Measurements from ENCODE around the gene RAB11FIP3. TPM values are rescaled to one million over a fixed set of nuclear protein-coding genes. Genes with fewer than 3 reads are reported as not detected.
A peak's percentile ranks its signal among the peaks of the same experiment; 100 is the strongest.
"Not testable (repeated sequence)": the region's sequence is repeated elsewhere in the genome, so short reads cannot be mapped to it uniquely, and the experiment has no call there.

RAB11FIP3 gene
- total RNA-seq, 1 donor from 2014 or later: 44.1 TPM

- ATAC-seq: no peak
- no peaks in the 10 kb centered on the region for H3K4me1 ChIP-seq
- no peak overlapping the region for H3K4me3 ChIP-seq
- H3K27ac ChIP-seq: no peak overlapping the region
- H3K27me3 ChIP-seq: no peaks in the 10 kb centered on the region
- peaks cover 16% of the 10 kb centered on the region for H3K36me3 ChIP-seq
- no peak for TF ChIP-seq CTCF (IDR thresholded peaks at IDR 0.05)
- no peaks in the 10 kb centered on the region for H3K9me3 ChIP-seq
- DNase-seq: no peak
- intact Hi-C loops (cut with DNase I): no loop called here
Measured at GRCh38 chr16:476039-476438, 50.6 kb downstream of the RAB11FIP3 start.

GRCh38 chr16:477301-478157, 52.1 kb downstream of the RAB11FIP3 start:
- Histone ChIP-seq H3K4me1 (no peaks in the 10 kb centered on the region), H3K27ac (peak overlapping the region; percentile 1), H3K4me3 (no peak overlapping the region), H3K9me3 (no peaks in the 10 kb centered on the region), H3K36me3 (peaks cover 5% of the 10 kb centered on the region), H3K27me3 (no peaks in the 10 kb centered on the region)
- ATAC-seq (peak; percentile 78), DNase-seq (no peak)
- TF ChIP-seq CTCF (IDR thresholded peaks at IDR 0.05): no peak
- intact Hi-C loops (cut with DNase I): no loop called here

- H3K36me3 ChIP-seq; H3K4me3 ChIP-seq; H3K9me3 ChIP-seq; H3K4me1 ChIP-seq; H3K27ac ChIP-seq; H3K27me3 ChIP-seq; ATAC-seq; DNase-seq; intact Hi-C loops (cut with DNase I): not testable (repeated sequence)
Measured at GRCh38 chr16:478287-478686, 52.8 kb downstream of the RAB11FIP3 start.

GRCh38 chr16:482468-483185, 57.2 kb downstream of the RAB11FIP3 start:
- Histone ChIP-seq H3K27me3 (no peaks in the 10 kb centered on the region), H3K27ac (no peak overlapping the region), H3K9me3 (no peaks in the 10 kb centered on the region), H3K4me1 (no peaks in the 10 kb centered on the region), H3K36me3 (no peaks in the 10 kb centered on the region), H3K4me3 (no peak overlapping the region)
- DNase-seq: no peak
- no peak for TF ChIP-seq CTCF (IDR thresholded peaks at IDR 0.05)
- peak; percentile 19 for ATAC-seq
- intact Hi-C loops (cut with DNase I): no loop called here

- DNase-seq: no peak
- H3K4me3 ChIP-seq: no peak overlapping the region
- H3K36me3 ChIP-seq: no peaks in the 10 kb centered on the region
- ATAC-seq: peak; percentile 34
- no peaks in the 10 kb centered on the region for H3K4me1 ChIP-seq
- H3K27ac ChIP-seq: no peak overlapping the region
- intact Hi-C loops (cut with DNase I): no loop called here
- H3K27me3 ChIP-seq: no peaks in the 10 kb centered on the region
- no peaks in the 10 kb centered on the region for H3K9me3 ChIP-seq
- no peak for TF ChIP-seq CTCF (IDR thresholded peaks at IDR 0.05)
Measured at GRCh38 chr16:483341-484075, 58.1 kb downstream of the RAB11FIP3 start.

All from upper lobe of right lung (tissue), 1 donor.